Measurements from ENCODE around the gene ZNF460.
A peak's percentile ranks its signal among the peaks of the same experiment; 100 is the strongest.
"Not testable (repeated sequence)": the region's sequence is repeated elsewhere in the genome, so short reads cannot be mapped to it uniquely, and the experiment has no call there.

ZNF460 gene

GRCh38 chr19:57280165-57280961 lies at the start of gene ZNF460:
ZNF460 (plus strand) TSS chr19:57280485; CDS start chr19:57280807, 322 bp downstream.
- peak; percentile 94 for DNase-seq (ENCODE audit: low spot score)

- DNase-seq (ENCODE audit: low spot score): no peak
Observed at GRCh38 chr19:57231686-57232085, 48.6 kb upstream of the ZNF460 start.

- DNase-seq (ENCODE audit: low spot score): no peak
Observed at GRCh38 chr19:57233207-57233606, 47.1 kb upstream of the ZNF460 start.

GRCh38 chr19:57239982-57240310 lies 40.3 kb upstream of the ZNF460 start:
- no peak for DNase-seq (ENCODE audit: low spot score)

GRCh38 chr19:57240311-57241090 lies 39.8 kb upstream of the ZNF460 start, which contains the start of gene ZNF805:
ZNF805 (plus strand) TSS chr19:57240632; CDS start chr19:57240892, 260 bp downstream.
- peak; percentile 87 for DNase-seq (ENCODE audit: low spot score)

DNA sequence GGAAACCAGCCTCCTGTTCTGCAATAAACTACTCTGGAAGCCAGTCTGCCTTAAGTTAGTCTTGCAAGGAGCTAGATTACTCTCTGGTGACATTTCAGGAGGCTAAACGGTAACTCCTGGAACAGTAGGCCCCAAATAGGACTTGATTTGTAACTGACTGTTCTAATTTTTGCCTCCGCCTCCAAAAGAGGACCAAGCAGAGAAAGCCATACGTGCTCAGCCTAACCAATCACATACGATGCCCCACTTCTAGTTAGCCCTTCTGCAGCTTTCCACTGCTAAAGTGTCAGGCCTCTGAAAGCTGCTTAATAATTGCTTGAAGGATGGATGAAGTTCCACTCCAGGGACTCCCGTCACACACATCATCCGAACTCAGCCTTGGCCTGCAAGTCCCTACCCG lies 39.1 kb upstream of the ZNF460 start:
- peak; percentile 16 for DNase-seq (ENCODE audit: low spot score)

DNA sequence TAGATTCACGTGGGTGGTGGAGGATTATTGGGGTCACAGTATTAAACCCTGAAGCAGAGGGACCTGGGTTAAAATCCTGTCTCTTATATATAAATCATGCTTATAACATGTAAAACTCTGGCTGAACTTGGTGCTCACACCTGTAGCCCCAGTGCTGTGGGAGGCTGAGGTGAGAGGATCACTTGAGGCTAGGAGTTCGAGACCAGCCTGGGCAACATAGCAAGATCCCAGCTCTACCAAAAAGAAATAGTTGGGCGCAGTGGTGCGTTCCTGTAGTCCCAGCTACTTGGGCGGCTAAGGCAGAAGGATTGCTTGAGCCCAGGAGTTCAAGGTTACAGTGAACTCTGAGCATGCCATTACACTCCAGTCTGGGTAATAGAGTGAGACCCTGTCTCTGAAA lies 37.5 kb upstream of the ZNF460 start:
- no peak for DNase-seq (ENCODE audit: low spot score)

DNA sequence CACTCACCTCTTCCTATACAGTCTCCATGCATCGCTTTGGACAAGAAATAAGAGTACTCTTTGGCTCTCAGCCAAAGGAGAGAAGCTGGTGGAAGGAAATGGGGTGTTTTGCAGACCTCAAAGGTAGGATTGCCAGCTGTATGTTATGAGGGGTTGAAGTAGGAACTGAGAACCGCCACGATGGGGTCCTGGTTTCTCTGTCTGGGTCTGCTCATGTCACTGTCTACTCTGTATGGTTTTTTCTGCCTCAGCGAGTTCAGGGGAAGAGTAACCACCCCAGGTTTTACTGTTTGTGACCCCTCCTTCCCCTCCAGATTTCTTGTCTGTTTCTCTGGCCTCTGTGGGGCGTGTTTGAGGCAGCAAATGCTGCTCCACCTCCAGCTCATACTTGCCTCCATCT lies 35.8 kb upstream of the ZNF460 start:
- no peak for DNase-seq (ENCODE audit: low spot score)

GRCh38 chr19:57245066-57245465 lies 35.2 kb upstream of the ZNF460 start:
- DNase-seq (ENCODE audit: low spot score): no peak

GRCh38 chr19:57245959-57246358 lies 34.3 kb upstream of the ZNF460 start:
- no peak for DNase-seq (ENCODE audit: low spot score)

- DNase-seq (ENCODE audit: low spot score): no peak
Observed at GRCh38 chr19:57248646-57249045, 31.6 kb upstream of the ZNF460 start.

GRCh38 chr19:57249329-57249728 lies 31.0 kb upstream of the ZNF460 start:
- no peak for DNase-seq (ENCODE audit: low spot score)

DNA sequence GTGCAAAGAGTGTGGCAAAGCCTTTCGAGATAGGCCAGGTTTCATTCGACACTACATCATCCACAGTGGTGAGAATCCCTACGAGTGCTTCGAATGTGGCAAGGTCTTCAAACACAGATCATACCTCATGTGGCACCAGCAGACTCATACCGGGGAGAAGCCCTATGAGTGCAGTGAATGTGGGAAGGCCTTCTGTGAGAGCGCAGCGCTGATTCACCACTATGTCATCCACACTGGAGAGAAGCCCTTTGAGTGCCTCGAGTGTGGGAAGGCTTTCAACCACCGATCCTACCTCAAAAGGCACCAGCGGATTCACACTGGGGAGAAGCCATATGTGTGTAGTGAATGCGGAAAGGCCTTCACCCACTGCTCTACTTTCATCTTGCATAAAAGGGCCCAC lies 26.5 kb upstream of the ZNF460 start:
- not testable (repeated sequence) for DNase-seq (ENCODE audit: low spot score)

- DNase-seq (ENCODE audit: low spot score): no peak
Observed at GRCh38 chr19:57262044-57262443, 18.2 kb upstream of the ZNF460 start.

DNA sequence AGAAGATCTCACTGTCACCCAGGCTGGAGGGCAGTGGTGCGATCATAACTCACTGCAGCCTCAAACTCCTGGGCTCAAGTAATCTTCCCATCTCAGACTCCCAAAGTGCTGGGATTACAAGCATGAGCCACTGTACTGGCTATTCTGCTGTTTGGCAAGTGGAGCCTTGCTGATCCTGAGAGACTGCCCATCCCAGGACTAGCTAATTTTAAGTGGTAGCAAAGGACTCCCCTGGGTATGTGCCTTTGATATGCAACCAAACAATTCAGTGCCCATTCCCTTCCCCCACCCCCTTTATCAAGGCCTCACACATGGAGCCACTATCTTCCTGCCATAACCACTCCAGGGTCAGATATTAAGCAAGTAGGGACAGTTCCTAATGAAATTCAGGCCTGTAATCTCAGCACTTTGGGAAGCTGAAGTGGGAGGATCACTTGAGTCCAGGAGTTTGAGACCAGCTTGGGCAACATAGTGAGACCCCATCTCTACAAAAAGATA lies 17.0 kb upstream of the ZNF460 start:
- no peak for DNase-seq (ENCODE audit: low spot score)

DNA sequence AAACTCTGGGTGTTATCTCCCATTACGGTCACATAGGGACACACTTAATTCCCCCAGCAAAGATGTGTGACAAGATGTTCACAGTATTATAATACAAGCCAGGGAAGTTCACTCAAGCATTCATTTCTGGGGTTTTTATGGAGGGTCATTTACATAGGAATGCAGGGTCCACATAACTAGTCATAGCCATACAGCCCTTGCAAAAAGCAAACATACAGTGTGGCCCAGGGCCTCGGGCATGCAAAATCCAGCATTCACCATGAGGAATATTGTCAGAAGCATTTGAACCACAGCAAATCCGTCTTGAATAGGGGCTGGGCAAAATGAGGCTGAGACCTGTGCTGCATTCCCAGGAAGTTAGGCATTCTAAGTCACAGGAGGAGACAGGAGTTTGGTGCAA lies 13.0 kb upstream of the ZNF460 start:
- no peak for DNase-seq (ENCODE audit: low spot score)

DNA sequence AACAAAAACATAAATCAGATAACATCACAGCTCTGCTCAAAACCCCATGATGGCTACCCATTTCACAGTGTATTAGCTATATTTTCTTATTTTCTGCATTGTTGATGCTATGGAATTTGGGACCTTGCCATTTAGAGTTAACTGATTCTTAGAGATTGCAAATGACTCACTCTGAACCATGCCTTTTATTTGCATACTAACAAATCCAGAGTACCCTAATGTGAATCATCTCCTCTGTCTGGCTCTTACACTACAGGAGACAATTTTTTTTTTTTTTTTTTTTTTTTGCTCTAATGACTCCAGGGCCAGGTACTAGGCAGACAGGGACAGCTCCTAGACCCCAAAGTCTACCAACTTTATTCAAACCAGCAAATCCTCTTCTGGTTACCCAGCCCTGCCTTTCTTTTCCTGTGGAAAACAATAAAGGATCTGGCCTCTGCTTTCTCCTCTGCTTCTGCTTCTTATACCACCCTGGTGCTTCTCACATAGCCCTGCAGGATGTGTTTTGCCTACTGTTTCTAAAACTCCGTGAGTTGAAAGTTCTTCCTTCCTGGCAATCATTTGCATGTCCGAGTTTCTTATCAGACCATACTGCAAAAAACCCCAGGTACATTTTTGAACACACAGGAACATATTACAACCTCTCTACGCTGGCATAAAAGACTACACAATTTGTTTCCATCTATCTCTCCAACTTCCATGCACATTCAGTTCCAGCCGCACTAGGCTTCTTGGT lies 10.6 kb upstream of the ZNF460 start:
- DNase-seq (ENCODE audit: low spot score): peak; percentile 56

DNA sequence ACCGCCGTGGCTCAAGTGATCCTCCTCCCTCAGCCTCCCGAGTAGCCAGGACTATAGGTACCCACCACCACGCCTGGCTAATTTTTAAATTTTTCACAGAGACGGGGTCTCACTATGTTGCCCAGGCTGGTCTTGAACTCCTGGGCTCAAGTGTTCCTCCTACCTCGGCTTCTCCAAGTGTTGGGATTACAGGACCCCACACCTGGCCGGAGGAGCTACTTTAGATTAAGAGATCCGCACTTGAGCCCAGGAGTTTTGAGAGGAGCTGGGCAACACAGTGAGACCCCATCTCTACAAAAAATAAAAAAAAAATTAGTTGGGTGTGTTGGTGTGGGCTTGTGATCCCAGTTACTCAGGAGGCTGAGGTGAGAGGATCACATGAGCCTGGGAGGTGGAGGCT lies 9.0 kb upstream of the ZNF460 start:
- no peak for DNase-seq (ENCODE audit: low spot score)

DNA sequence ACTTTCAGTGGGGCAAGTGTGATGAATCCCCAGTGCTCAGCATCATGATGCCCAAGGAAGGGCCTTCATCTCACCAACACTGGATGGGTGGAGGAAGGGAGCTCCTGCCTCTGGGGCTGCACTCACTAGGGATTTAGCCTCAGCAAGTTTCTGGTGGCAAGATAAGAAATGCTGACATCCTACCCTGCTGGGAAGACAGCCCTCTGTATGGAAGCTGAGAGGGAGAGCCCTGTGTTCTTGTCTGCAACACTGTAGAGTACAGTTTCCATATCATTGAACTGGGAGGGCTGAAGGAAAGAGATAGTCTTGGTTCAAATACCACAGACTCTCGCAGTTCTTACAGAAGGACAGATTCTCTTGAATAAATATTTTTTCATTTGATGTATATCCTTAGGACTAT lies 7.3 kb upstream of the ZNF460 start:
- DNase-seq (ENCODE audit: low spot score): no peak

DNA sequence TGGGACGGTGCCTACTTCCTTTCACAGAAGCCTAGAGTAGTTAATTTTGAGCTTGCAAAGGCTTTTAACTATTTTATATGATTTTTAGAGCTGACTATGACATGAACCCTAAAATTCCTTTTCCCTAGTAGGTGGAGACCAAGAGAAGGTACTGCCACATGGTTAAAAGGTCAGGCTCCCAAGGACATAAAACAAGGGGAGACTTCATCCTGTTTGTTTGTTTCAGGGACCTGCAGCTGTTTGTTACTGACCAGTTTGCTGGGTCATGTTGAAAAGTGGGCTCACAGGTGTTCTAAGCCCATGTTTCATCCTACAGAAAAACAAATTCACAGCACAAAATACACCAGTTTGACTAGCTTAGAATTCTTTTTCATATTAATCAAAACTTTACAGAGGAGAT lies 3.9 kb upstream of the ZNF460 start:
- no peak for DNase-seq (ENCODE audit: low spot score)

GRCh38 chr19:57278481-57278880 lies 1.8 kb upstream of the ZNF460 start:
- DNase-seq (ENCODE audit: low spot score): not testable (repeated sequence)

- DNase-seq (ENCODE audit: low spot score): peak; percentile 83
Observed at GRCh38 chr19:57279418-57280164, 694 bp upstream of the ZNF460 start.
